Measurements from ENCODE around the gene PHF24.

The PHF24 gene

GRCh38 chr9:35026671-35027070 is 68.6 kb downstream of the PHF24 start:
- TF ChIP-seq CTCF (IDR thresholded peaks at IDR 0.05; ENCODE audit: insufficient read depth, missing control alignments): no peak
- DNase-seq (ENCODE audit: insufficient read length, low spot score): no peak
- no peak for FAIRE-seq

GRCh38 chr9:35027374-35027773 is 69.3 kb downstream of the PHF24 start:
- FAIRE-seq: no peak
- TF ChIP-seq CTCF (IDR thresholded peaks at IDR 0.05; ENCODE audit: insufficient read depth, missing control alignments): no peak
- DNase-seq (ENCODE audit: insufficient read length, low spot score): no peak

DNA sequence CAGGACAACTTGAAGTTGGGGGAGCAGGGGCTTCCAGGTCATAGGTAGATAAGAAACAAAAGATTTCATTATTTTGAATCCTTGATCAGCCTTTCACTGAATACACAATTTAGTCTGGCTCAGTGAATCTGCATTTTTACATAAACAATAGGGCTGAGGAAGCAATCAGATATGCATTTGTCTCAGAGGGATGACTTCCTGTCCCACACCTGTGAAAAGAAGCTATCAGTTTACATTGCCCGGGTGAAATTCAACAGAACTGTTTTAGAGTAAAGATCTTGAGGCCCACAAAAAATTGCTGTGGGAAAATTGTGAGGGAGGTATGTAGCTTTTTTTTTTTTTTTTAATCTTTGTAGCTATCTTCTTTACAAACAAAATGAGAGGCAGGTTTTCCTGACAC is 69.8 kb downstream of the PHF24 start:
- no peak for DNase-seq (ENCODE audit: insufficient read length, low spot score)
- no peak for FAIRE-seq
- no peak for TF ChIP-seq CTCF (IDR thresholded peaks at IDR 0.05; ENCODE audit: insufficient read depth, missing control alignments)

DNA sequence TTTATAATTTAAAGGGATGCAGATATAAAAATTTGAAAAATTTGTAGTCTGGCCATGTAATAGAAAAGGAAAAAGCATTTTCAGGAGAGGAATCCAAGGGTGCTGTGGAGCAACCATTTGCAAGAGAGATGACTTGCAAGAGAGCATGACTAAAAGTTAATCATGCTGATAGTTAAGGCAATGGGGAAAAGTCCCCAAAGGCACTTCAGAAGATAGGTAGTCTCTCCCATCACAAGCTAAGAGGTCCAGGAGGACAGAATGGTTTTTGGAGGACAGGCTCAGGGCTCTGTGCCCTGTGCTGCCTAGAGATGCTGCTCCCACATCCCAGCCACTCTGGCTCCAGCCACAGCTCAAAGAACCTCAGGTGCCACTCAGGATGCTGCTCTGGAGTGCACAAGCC is 70.3 kb downstream of the PHF24 start:
- FAIRE-seq (no peak), DNase-seq (ENCODE audit: insufficient read length, low spot score) (no peak)
- no peak for TF ChIP-seq CTCF (IDR thresholded peaks at IDR 0.05; ENCODE audit: insufficient read depth, missing control alignments)

- no peak for DNase-seq (ENCODE audit: insufficient read length, low spot score)
- no peak for FAIRE-seq
- no peak for TF ChIP-seq CTCF (IDR thresholded peaks at IDR 0.05; ENCODE audit: insufficient read depth, missing control alignments)
Measured at GRCh38 chr9:35029241-35029640, 71.2 kb downstream of the PHF24 start.

DNA sequence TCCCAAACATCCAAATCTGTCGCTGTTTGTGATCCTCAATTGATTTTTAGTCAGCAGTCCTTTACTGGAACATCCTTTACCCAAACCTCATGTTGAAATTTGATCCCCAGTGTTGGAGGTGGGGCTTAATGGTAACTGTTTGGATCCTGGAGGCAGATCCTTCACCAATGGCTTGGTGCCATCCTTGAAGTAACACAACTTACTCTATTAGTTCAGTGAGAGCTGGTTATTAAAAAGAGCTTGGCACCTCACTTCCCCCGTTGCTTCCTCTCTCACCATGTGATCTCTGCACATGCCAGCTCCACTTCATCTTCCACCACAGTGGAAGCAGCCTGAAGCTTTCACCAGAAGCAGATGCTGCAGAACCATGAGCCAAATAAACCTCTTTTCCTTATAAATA is 71.8 kb downstream of the PHF24 start:
- FAIRE-seq (no peak), DNase-seq (ENCODE audit: insufficient read length, low spot score) (no peak)
- TF ChIP-seq CTCF (IDR thresholded peaks at IDR 0.05; ENCODE audit: insufficient read depth, missing control alignments): no peak
